GM21423 (cell line): ENCODE results near the gene IRF3.

ENCODE experiments used
- ATAC-seq: cut with Tn5 transposase; IDR thresholded peaks from one replicate; pipeline ENCODE4 v1.9.1; 2021; ENCODE audit warnings: mild to moderate bottlenecking, moderate library complexity; ENCODE audit not compliant: unreplicated experiment

The IRF3 gene, protein sequence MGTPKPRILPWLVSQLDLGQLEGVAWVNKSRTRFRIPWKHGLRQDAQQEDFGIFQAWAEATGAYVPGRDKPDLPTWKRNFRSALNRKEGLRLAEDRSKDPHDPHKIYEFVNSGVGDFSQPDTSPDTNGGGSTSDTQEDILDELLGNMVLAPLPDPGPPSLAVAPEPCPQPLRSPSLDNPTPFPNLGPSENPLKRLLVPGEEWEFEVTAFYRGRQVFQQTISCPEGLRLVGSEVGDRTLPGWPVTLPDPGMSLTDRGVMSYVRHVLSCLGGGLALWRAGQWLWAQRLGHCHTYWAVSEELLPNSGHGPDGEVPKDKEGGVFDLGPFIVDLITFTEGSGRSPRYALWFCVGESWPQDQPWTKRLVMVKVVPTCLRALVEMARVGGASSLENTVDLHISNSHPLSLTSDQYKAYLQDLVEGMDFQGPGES

DNA sequence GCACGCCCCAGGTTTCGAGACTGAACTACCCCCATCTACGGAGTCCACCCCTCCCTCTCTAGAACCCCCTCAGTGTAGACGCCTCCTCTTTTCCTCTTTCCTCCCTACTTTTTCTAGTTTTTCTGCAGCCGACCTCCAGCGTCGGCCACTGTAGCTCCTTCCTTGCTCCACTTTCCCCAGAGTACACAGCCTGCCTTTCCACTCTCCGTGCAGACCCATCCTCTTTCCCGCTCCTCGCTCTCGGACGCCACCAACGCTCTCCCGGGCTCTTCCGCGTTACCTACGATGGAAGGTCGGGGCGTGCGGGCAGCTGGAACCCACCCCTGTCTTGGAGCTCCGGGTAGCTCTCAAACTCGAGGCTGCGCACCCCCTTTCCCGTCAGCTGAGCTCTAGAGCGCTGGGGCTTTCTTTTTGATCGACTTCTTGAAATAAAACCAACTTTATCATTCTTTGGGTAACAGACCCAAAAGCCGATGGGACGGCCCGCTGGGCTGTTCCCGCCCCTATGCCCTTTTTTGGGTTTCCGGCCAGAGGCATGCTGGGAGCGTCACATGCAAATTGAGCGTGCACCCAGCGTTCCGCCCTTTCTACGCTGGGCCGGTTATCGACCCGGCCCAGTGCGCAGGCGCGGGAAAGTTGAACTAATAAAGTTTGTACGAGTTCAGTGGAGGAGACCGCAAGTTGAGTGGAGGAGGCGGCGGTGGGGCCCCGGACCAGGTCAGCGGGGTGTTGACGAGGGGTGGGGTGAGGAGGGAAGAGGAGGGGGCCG is at the start of gene IRF3, which contains the start of gene BCL2L12:
IRF3 (minus strand) TSS at position 507 of the 769 bp plus-strand sequence. CDS start 1,019 bp downstream, outside the sequence.
BCL2L12 (plus strand) TSS at position 583 of the 769 bp plus-strand sequence. CDS start 760 bp downstream, outside the sequence.
- peak; percentile 88 for ATAC-seq

DNA sequence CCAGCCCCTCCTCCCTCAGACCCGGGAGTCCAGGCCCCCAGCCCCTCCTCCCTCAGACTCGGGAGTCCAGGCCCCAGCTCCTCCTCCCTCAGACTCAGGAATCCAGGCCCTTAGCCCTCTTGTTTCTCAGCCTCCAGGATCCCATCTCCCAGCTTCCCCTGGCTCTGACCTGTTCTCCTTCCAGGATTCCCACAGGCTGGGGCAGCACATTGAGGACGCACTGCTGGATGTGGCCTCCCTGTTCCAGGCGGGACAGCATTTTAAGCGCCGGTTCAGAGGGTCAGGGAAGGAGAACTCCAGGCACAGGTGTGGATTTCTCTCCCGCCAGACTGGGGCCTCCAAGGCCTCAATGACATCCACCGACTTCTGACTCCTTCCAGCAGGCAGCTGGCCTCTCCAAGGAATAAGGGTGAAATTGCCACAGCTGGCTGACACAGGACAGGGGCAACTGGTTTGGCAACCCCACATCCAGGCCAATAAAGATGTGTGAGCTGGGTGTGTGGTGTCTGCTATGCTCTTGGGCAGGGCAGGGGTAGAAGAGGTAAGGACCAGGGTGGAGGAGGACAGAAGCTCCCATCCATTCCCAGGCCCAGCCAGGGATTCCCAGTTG is 47.7 kb upstream of the IRF3 start:
- ATAC-seq, result no peak

DNA sequence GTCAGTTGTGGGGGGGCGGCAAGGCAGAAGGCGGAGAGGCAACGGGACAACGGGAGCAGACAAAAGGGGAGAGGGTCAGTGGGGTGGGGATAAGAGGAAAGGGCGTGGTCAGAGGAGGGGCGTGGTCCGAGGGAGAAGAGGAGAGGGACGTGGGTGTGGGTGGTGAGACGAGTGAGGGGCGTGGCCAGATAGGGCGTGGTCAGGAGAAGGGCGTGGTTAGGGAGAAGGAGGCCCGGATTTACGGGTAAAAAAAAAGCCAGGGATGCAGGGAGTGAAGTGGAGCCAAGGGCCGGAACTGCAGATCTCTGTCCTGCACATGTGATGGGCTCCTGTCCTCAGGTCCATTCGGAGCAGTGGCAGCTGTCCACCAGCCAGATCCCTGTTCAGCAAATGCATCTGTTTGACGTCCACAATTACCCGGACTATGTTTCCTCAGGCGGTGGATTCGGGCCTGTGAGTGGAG is 46.8 kb upstream of the IRF3 start:
- no peak for ATAC-seq

DNA sequence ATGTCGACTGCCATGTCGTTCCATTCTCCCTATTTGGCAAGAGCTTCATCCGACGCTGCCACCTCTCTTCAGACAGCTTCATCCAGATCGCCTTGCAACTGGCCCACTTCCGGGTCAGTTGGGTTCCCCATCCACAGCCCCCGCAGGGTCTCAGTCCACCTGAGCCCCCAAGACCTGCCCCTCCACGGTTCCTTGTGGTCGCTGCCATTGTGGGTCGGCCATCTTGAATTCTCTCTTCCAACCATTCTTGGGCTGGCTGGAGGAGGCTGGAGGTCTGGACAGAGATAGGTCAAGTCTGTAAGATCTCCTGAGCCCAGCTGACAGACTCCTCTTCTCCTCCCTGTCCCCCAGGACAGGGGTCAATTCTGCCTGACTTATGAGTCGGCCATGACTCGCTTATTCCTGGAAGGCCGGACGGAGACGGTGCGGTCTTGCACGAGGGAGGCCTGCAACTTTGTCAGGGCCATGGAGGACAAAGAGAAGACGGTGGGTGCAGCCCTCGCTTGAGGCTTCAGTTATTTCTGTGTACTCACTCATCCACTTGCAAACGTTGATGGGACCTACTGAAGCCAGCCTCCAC is 44.8 kb upstream of the IRF3 start:
- ATAC-seq, result no peak

DNA sequence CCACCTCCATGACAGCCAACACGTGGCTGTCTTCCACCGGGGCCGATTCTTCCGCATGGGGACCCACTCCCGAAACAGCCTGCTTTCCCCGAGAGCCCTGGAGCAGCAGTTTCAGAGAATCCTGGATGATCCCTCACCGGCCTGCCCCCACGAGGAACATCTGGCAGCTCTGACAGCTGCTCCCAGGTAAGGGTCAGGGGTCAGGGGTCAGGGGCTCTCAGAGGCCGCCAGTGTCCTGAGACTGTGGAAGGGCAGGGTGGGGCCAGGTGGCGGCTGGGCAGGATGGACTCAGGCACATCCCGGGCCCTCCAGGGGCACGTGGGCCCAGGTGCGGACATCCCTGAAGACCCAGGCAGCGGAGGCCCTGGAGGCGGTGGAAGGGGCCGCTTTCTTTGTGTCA is 40.3 kb upstream of the IRF3 start:
- no peak for ATAC-seq

DNA sequence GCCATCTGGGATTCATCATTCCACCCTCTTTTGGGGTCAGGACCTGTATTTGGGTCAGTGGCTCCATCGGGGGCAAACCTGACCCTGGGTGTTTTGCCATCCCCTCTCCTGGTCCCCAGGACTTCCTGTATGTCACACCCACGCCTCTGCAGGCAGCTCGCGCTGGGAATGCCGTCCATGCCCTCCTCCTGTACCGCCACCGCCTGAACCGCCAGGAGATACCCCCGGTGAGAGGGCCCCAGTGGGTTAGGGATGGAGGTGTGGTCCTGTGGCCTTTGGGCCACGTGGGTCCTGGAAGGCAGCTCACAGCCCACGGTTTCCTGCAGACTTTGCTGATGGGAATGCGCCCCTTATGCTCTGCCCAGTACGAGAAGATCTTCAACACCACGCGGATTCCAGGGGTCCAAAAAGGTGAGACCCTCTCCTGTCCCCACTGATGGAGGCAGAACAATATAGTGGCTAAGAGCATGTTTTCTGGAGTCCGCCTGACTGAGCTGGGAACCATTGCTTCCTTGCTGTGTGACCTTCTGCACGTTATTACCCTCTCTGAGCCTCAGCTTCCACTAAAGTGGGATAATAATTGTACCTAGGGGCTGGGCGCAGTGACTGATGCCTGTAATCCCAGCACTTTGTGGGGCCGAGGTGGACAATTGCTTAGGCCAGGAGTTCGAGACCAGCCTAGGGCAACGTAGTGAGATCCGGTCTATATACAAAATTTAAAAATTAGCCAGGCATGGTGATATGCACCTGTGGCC is 39.4 kb upstream of the IRF3 start:
- no peak for ATAC-seq

DNA sequence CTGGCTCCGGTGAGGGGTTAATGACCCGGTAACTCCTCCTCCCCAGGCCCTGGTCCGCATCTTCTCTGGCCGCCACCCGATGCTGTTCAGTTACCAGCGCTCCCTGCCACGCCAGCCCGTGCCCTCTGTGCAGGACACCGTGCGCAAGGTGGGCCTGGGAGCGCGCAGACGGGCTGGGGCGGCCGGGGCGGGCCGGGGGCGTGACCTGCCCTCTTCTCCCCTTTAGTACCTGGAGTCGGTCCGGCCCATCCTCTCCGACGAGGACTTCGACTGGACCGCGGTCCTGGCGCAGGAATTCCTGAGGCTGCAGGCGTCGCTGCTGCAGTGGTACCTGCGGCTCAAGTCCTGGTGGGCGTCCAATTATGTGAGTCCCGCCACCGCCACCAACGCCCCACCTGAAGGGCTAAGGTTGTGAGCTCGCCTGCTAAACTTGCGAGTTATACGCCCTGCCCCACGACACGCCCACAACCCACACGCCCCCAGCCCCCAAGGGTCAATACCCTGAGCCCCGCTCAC is 35.7 kb upstream of the IRF3 start:
- no peak for ATAC-seq

DNA sequence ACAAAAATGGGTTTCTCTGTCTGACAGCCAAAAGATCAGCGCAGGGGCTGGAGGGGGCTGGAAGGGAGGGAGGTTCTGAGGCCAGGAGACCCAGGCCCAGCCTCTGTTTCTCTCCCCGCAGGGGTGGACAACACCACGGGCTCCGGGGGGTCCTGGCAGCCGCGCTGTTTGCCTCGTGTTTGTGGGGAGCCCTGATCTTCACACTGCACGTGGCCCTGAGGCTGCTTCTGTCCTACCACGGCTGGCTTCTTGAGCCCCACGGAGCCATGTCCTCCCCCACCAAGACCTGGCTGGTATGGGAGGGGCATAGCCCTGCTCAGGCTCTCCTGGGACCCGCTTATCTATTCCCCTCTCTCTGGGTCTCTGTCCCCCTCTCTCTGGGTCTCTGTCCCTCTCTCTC is 34.9 kb upstream of the IRF3 start:
- ATAC-seq, result no peak

DNA sequence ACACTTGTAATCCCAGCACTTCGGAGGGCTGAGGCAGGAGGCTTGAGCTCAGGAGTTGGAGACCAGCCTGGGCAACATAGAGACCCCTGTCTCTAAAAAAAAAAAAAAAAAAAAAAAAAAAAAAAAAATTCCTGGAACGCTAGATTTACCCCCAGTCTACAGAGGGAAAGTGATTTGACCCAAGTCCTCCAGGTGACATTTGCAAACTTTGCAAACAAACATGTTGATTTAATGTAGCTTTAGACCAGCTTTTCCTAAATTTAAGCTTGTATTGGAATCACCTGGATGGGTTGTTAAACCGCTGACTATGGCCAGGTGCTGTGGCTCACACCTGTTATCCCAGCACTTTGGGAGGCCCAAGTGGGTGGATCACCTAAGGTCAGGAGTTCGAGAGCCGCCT is 33.7 kb upstream of the IRF3 start:
- ATAC-seq, result no peak

DNA sequence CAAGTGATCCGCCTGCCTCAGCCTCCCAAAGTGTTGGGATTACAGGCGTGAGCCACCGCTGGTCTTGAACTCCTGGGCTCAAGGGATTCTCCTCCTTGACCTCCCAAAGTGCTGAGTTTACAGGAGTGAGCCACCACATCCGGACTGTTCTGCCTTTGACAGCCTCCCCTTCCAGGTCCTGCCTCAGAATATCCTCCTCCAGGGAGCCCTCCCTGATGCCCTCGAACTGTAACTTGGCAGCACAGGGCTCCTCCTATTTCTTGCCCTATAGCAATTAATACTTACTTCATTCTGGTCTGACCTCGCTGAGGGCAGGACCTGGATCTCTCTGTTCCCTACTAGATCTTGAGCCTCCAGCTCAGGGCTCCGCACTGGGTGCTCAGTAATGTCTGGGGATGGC is 31.2 kb upstream of the IRF3 start:
- no peak for ATAC-seq

DNA sequence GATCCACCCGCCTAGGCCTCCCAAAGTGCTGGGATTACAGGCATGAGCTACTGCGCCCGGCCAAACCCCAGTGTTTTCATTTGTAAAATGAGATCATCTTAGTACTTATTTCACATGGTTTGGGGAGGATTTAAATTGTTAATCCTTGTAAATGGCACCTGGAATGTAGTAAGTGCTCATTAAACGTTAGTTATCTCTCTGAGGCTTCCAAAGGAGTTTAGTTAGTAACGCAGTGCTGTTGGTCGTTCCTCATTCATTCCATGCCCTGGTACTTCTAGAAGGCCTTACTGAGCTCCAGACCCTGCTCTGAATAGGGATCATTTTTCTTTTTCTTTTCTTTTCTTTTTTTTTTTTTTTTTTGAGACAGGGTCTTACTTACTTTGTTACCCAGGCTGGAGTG is 30.5 kb upstream of the IRF3 start:
- no peak for ATAC-seq

DNA sequence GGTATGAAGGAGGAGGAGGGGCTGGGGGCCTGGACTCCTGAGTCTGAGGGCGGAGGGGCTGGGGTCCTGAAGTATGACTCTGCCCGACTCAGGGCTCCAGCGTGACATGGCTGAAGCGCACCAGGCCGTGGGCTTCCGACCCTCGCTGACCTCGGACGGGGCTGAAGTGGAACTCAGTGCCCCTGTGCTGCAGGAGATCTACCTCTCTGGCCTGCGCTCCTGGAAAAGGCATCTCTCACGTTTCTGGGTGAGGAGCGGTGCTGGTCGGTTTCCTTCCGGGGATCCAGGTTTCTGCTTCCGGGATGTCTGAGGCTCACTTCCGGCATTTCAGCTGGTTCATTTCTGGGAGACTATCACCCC is 26.5 kb upstream of the IRF3 start:
- ATAC-seq, result no peak

DNA sequence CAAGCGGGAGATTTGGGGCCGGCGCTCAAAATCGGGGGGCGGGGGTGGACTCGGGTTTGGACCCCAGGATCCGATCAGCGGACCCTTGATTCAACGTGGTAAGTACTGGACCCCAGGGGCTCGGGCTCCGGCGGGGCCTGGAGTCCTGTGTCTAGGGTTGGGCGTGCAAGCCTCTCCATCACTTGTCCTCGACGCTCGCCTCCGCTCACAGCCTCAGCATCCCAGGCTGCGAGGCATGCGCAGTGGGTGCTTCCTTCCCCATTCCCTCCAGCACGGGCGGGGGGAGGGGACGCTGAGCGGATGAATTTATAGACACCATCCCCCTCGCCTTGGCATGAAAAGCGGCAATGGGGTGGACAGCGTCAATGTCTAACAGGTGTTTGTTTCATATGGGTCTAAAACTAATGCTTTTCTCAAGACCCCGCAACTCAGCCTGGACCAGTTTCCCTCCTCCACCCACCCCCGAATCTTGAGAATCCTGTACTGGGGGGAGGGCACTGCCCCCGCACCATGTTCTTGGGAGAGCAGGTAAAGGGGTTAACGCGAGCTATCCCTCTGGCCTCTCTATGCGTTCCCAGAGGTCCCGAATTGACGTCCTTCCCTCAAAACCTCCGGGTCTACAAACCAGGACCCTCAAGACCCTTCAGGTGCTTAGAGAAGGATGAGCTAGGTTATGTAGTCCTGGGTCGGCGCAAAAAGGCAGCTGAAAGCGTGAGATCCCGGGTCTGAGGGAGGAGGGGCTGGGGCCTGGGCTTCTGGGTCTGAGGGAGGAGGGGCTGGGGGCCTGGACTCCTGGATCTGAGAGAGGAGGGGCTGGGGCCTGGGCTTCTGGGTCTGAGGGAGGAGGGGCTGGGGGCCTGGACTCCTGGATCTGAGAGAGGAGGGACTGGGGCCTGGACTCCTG is 25.8 kb upstream of the IRF3 start:
- ATAC-seq, result no peak

DNA sequence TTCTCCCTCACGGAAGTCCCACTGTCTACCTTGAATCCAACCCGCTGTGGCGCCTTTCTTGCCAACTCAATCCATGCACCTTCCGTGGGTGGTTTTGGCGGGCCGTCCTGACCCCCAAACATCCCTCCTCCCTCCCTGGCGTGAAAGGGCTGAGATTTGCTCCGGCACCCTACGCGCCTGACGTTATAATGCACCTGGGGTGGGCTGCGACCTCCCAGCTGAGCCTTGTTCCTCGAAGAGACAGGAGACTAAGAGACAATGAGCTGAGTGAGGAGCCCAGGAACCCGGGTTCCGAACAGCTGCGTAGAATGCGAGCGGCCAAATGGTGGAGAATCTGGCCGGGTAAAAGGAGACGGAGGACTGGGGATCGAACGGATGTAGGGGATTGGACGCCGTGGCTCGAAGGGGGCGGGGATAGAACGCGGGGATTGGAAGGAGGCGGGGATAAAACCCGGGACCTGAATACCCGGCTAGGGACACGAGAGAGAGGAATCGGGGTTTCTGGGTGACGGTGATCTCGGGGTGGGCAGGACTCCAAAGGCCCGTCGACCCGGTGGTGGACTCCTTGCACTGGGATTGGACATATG is 25.1 kb upstream of the IRF3 start, which contains the start of gene CPT1C:
CPT1C (plus strand) TSS at position 461 of the 587 bp plus-strand sequence. CDS start 1,137 bp downstream, outside the sequence.
- no peak for ATAC-seq

DNA sequence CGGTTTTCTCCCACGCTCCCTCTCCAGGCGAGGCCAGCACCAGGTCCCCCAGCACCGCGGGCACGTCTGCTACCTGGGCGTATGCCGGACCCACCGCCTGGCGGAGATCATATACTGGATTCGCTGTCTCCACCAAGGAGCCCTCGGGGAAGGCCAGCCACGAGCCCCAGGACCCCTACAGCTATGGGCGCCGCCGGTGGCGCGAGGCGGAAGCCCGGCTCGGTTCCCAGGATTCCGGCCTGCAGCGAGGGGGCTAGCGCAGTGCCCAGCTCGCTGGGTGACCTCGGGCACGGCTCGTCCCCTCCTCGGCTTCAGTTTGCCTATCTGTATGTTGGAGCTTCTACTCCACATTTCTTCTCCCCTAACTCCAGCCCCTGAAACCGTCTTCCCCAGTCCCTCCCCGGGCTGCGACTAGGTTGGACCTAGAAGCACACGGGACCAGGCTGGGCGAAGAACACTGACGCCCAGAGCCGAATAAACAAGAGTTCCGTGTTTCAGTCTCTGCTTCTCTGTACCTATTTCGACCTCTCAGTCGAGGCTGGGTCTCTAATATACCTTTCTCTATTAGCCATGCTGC is 24.5 kb upstream of the IRF3 start:
- ATAC-seq, result no peak

DNA sequence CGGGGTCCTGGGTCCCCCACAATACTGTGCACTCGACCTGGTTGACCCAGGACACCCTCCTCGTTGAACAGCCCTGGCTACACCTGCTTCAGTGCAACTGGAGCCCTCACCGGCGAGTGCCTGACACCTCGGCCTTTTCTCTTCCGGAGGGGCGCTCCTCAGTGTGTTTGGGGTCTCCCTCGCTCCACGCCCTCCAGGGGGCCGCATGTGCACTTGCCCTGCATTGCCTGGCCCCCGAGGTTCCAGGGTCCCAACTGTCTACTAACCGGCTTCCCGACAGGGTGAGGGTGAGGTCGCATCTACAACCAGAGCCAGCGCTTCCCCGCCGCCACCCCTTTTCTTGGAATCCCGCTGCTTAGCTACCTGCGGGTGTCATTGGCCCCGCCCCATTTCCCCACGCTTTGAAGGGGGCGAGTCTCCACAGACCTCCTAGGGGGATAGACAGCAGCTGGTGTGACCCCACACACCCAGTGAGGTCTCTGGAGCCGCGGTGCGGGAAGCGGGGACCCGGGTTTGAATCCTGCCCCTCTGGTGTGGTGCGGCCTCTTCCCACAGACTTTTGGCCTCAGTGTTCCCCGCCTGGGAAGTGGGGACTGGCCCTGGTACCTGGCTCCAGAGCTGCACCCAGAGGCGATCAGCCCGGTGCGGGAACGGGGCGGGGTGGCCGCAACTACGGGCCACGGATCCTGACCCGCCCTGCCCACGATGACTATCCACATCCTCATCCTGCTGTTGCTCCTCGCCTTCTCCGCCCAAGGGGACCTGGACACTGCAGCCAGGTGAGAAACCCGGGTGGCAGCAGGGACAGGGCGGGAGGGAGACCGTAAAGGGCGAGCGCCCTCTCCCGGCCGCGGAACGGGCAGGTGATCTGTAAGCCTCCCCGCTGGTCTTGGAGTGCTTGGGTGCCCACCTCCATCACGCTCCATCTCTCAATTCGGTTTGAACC is 23.7 kb upstream of the IRF3 start, which contains the start of gene ADM5:
ADM5 (plus strand) TSS at position 462 of the 946 bp plus-strand sequence; CDS start at position 706, 244 bp downstream.
- ATAC-seq, result no peak

DNA sequence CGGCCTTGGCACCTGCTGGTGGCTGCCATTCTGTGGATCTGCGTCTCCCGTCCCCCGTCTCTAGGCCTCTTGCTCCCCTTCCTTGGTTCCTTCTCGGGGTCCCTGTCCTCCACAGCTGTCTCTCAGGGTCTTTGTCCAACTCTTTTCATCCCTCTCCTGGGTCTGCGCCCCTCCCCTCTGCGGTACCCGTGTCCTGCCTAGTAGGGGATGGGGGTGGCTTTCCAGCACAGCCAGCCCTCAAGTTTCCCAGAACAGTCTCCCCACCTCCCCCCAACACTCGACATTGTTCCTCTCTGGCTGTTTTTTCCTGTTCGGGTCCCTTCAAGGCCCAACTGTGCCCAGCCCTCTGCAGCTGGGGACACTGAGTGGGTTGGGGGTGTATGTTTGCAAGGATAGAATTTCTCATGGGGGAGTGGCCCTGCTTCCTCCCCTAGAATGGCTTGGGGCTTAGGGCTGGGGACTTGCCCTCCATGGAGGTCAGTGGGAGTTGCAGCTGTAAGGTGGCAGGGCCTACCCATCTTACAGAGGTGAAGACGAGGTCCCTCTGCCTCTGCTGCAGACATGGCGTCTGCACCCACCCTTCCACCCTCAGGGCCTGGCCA is 23.0 kb upstream of the IRF3 start:
- ATAC-seq, result no peak
